UCSD-AML1 (cell line): ENCODE measurements around the gene DUSP28.
"Not testable (repeated sequence)": the region's sequence is repeated elsewhere in the genome, so short reads cannot be mapped to it uniquely, and the experiment has no call there.

Experiments used
- DNase-seq: peaks from one replicate; lab custom pipeline; 2025; ENCODE audit not compliant: unreplicated experiment; lab: John Stamatoyannopoulos, UW

The DUSP28 gene

GRCh38 chr2:240560084-240560479 lies at the start of gene DUSP28:
Gene DUSP28 (plus strand): TSS chr2:240560357. CDS start chr2:240560685, 328 bp downstream.
- DNase-seq = peak; percentile 94

DNA sequence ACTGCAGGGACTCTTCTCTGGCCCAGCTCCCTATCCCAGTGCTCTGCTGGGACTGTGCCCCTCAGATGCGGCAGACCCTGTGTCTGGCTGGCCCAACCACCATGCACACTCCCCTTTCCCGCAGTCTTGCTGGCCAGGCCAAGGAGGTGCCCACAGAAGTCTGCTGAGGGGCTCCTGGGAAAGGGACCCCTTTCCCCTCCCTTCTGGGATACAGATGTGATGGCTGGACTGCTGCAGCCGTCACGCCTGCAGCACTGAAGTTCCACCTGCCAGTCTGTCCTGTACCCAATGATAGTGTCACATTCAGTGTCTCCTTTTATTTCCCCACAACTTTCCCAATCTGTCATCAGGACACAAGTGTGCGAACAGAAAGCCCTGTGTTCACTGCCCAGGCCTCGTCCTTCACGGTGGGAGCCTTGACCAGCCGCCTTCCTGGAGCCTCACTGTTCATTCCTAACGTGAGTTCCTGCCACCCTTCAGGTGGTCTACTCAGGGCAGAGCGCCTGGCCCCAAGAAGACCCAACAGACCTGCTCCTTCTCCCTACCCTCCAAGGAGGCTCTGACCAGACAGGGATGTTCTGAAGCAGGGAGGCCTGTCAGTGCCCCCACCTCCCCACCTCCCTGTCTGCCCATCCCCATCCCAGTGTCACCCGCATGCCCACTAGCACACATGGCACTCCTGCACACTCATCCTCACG lies 49.5 kb upstream of the DUSP28 start:
- no peak for DNase-seq

GRCh38 chr2:240511351-240512108 lies 48.6 kb upstream of the DUSP28 start:
- no peak for DNase-seq

DNA sequence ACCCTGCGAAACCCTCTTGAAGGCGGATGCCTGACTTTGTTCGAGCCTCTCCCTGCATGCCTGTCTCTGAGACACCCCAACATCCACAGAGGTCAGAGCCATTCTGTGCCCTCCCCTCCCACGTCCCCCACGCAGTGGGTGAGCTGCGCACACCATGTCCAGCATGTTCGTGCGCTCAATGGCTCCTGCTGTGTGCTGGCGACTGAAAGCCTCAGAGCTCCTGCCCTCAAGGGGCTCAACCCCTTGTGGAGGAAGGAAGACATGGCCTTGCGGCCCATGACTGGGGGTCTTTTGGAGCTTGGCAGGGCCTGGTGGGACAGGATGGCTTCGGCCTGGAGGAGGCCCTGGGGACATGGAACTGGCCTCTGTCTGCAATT lies 48.1 kb upstream of the DUSP28 start:
- DNase-seq = no peak

DNA sequence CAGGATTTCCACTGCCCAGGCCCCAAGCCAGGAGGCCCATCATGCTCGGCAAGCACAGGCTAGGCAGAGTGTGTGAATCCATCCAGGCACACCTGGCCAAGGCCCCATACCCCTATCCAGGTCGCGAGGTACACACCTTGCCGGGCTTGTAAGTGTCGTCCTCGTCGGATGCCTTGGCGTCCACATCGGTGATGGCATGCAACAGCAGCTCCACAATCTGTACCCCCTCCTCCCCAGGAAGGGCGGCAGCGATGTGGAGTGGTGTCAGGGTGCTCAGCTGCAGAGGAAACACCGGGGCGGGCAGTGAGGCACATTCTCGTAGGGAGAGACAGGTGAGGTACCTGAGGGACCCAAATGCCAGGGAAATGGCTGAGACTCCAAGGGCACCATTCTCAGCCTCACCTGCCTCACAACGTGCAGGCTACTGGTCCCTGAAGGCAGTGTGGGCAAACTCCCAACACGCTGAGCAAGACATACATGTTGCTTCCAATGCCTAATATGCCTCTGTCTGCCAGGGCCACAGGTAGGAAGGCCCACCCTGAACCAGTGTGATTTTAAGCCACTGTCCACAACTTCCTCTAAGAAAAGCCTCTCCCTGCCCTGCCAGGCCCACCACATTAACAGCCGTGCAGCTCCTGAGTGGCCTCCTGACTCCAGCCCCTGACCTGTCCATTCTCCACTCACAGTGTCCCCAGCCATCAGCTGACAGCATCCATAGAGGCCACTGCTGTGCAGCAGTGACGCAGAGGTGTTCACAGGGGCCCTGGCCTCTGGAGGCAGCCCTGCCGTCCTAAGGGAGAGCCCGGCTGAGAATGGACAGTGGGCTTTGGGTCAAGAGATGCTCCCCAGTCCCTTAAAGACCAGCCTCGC lies 47.3 kb upstream of the DUSP28 start:
- DNase-seq = no peak

DNA sequence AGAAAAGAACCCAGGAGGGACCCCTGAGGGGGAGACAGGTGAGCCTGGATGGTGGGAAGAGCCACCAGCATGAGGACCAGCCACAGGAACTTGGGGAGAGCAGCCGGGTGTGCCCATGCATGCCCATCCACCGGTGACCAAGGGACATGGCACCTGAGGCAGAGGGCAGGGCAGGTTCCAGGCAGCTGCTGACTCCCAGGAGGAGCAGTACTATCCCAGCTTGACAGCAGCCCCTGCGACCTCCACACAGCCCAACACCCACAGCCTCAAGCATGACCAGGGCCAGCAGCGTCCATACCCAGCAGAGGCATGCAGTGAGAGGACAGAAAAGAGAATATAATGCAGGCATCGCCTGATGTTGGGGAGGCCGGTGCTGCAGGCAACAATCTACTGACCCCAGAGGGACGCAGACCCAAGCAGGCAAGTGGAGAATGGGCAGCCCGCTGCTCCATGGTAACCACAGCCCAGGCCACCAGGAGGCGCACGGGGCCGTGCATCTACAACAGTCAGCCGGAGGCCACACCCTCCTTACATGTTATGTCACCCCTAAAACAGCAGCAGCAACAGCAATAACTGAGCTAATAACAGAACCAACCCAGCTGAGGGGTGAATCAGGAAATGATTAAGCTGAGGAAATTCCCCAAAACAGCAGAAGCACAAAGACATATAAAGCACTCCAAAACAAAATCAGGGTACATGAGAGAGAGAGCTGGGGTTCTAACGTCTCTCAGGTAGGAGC lies 46.4 kb upstream of the DUSP28 start:
- DNase-seq = peak; percentile 80

GRCh38 chr2:240514631-240515030 lies 45.5 kb upstream of the DUSP28 start:
- no peak for DNase-seq

GRCh38 chr2:240517342-240517741 lies 42.8 kb upstream of the DUSP28 start:
- DNase-seq = no peak

- no peak for DNase-seq
Observed at GRCh38 chr2:240518981-240519380, 41.2 kb upstream of the DUSP28 start.

DNA sequence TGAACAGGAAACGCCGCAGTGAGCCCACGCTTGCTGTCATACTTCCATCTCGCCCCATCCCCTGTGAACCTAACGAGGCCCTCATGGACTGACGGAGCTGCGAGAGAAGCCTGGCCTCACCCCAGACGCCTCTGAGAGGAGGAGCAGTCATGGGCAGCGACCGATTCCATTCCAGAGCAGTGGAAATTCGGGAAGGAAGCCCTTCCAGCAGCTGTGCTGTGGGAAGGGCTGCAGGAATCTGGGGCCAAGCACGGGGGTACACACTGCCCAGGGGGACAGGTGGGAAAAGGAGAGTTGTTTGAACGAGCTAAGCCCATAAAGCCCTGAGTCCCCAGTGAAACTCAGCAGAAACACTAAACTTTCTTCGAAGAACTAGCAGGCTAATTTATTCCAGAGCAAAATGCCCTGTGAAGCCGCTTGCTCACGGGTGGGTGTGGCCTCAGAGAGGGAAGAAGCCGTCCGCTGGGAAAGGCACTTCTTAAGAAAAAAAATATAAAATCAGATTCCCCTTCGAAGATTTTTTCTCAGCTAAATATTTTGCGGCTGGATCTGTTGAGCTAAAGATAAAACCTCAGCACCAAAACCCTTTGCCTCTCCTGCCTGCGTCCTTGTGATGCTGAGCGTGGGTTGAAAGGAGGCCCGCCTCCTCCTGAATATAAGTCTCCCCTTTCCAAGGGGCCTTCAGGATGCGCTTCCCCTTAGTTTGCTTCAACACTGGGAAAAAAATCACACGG lies 40.6 kb upstream of the DUSP28 start:
- DNase-seq = no peak

- no peak for DNase-seq
Observed at GRCh38 chr2:240520130-240520973, 39.8 kb upstream of the DUSP28 start.

GRCh38 chr2:240520974-240521350 lies 39.2 kb upstream of the DUSP28 start:
- DNase-seq = no peak

DNA sequence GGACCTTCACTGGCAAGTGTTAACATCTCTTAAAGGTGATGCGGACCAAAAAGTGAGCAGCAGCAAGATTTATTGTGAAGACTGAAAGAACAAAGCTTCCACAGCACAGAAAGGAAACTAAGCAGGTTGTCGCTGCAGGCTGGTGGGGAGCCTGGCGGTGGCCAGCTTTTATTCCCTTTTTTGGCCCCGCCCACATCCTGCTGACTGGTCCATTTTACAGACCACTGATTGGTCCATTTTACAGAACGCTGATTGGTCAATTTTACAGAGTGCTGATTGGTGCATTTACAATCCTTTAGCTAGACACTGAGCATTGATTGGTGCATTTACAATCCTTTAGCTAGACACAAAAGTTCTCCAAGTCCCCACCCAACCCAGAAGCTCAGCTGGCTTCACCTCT lies 38.3 kb upstream of the DUSP28 start:
- not testable (repeated sequence) for DNase-seq

DNA sequence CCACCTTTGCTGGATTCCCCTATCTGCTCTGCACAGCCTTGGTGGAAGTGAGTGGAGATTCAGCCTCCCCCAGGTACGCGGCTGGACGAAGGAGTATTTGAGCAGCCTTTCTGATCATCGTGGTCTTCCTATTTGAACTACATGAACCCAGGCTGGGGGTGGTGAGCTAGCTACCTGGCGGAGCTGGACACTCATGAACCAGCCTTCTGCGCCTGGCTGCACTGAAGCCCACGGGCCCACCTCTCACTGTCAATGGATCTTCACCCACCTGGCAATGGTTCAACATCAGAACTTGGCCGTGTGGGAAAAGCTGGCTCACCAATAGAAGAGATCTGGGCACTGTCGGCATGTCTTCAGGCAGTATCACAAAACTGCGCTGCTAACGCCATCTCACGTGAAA lies 37.8 kb upstream of the DUSP28 start:
- no peak for DNase-seq

GRCh38 chr2:240523451-240524281 lies 36.5 kb upstream of the DUSP28 start:
- no peak for DNase-seq

GRCh38 chr2:240524963-240525718 lies 35.0 kb upstream of the DUSP28 start:
- DNase-seq = no peak

GRCh38 chr2:240525802-240526201 lies 34.4 kb upstream of the DUSP28 start:
- no peak for DNase-seq

GRCh38 chr2:240526521-240526920 lies 33.6 kb upstream of the DUSP28 start:
- DNase-seq = no peak
